GM12872 (cell line): ENCODE results near the gene PGAP1.

Experiments
- TF ChIP-seq, protein P1 (sequence below): IDR thresholded peaks from 3 replicates; pipeline ENCODE4 v1.5.1; 2011; ENCODE audit warnings: low read depth, mild to moderate bottlenecking, low read length, moderate library complexity; ENCODE audit not compliant: insufficient read depth

PGAP1 gene

GRCh38 chr2:196966061-196966460 lies 39.6 kb upstream of the PGAP1 start:
- TF ChIP-seq, protein P1, sequence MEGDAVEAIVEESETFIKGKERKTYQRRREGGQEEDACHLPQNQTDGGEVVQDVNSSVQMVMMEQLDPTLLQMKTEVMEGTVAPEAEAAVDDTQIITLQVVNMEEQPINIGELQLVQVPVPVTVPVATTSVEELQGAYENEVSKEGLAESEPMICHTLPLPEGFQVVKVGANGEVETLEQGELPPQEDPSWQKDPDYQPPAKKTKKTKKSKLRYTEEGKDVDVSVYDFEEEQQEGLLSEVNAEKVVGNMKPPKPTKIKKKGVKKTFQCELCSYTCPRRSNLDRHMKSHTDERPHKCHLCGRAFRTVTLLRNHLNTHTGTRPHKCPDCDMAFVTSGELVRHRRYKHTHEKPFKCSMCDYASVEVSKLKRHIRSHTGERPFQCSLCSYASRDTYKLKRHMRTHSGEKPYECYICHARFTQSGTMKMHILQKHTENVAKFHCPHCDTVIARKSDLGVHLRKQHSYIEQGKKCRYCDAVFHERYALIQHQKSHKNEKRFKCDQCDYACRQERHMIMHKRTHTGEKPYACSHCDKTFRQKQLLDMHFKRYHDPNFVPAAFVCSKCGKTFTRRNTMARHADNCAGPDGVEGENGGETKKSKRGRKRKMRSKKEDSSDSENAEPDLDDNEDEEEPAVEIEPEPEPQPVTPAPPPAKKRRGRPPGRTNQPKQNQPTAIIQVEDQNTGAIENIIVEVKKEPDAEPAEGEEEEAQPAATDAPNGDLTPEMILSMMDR = no peak

GRCh38 chr2:196965651-196966050 lies 39.1 kb upstream of the PGAP1 start:
- TF ChIP-seq, protein P1 = no peak

- TF ChIP-seq, protein P1 = no peak
These were observed 37.5 kb upstream of the PGAP1 start for GRCh38 chr2:196963961-196964360.

GRCh38 chr2:196963043-196963442 lies 36.5 kb upstream of the PGAP1 start:
- TF ChIP-seq, protein P1 = no peak

GRCh38 chr2:196962325-196962724 lies 35.8 kb upstream of the PGAP1 start:
- TF ChIP-seq, protein P1 = no peak

DNA sequence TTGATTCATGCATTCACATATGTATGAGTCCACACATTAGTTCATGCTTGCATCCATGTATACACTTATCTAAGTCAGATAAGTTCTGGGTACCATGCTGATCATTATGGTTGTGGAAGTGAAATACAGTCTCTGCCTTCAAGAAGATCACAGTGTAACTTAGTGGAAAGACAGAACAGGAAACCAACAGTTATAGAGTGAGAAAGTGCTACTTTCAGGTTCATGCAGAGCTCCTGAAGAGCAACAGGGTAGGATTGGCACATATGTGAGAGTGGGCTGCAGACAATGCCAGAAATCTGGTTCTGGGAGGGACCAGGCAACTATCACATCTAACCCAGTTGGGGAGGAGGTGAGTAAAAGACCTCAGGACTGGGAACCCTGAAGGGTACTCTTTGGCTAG lies 35.4 kb upstream of the PGAP1 start:
- TF ChIP-seq, protein P1 = no peak

DNA sequence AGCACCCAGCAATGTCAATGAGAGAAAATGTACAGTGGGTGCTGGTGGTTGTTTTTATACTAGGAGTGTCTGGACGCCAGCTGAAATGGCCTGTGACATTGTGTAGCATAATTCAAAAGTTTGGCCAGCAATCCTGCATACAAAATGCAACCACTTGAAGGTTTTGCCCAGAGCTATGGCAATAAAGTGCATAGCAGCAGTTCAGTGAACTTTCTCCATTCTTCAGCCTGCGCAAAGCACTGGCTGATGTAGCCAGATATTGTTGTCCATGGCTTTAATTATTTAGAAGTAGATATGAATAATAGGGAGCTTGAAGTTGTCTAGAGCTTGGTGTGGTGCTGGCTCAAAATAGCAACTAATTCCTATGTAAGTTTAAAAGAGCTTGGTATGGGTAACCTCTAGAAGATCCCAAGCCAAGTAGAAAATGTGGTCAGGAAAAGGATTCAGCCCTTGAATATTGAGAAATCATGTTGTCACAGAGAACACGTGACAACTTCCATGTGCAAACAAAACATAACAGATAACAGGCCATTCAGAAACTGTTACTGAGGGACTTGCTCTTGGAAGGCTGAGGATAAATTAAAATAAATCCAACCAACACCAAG lies 33.3 kb upstream of the PGAP1 start:
- TF ChIP-seq, protein P1 = no peak

DNA sequence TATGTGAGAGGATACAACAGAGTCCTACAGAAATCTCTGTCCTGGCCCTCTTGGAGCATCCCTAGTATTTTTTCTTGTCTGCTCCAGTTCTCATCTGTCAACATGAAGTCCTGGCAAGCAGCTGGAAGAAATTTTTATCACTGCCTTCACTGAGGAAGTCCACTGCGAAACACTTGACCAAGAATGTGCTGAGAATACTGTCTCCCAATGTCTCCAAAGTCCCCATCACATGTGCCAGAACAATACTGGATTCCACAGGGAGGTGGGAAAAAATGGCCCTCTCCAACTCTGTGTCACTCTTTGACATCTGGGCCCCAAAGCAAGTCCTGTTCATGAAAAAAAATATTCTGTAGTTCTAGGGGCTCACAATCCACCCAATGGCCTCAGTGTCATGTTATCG lies 32.8 kb upstream of the PGAP1 start:
- TF ChIP-seq, protein P1 = no peak
